Measurements from ENCODE around the gene AKR1E2. TPM values are rescaled to one million over a fixed set of nuclear protein-coding genes. Genes with fewer than 3 reads are reported as not detected.

AKR1E2 gene
- polyA plus RNA-seq, 1 donor = 1.8 TPM

DNA sequence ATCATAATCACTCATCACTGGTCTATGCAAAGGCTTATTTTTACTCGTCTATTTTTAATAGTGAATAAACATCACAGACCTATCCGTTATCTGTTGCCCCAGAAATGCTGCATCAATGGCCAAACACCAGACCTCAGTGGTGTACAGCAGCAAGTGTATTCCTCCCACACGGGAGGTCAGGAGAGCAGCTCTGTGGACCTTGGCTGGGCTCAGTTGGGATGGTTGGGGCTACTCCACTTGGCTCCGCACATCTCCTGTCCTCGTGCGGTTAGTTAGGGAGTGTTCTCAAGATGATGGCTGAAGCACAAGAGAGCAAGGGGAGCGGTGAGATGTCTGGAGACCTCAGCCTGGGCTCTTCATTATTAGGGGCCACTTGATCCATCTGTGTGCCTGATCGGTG, 2.0 kb downstream of the AKR1E2 start:
- H3K27me3 ChIP-seq (ENCODE audit: control insufficient read depth, insufficient read depth, low read length) = peaks cover 17% of the 10 kb centered on the region
- 50% methylated on average over 2 of the region's 8 CpGs for WGBS (ENCODE audit: insufficient coverage, low lambda C conversion rate)

DNA sequence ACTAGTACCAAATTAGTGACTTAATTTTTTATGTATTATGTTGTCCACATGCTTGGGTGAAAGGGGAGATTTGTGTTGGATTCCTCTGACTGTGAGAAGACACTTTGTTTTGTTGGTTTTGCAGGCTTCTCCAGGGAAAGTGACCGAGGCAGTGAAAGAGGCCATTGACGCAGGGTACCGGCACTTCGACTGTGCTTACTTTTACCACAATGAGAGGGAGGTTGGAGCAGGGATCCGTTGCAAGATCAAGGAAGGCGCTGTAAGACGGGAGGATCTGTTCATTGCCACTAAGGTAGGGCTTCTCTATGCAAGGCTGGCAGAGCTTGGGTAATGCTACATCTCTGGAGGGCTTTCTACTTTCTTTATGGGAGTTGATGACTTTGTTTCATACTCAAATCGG, 4.5 kb downstream of the AKR1E2 start:
- H3K27ac ChIP-seq (ENCODE audit: low read length) = no peak overlapping the region
- 100% methylated on average over 1 of the region's 8 CpGs for WGBS (ENCODE audit: insufficient coverage, low lambda C conversion rate)
- peaks cover 5% of the 10 kb centered on the region for H3K9me3 ChIP-seq (ENCODE audit: control insufficient read depth, low read depth, low read length)
- peaks cover 2% of the 10 kb centered on the region for H3K4me1 ChIP-seq (ENCODE audit: control insufficient read depth, insufficient read depth, low read length)
- H3K4me3 ChIP-seq (ENCODE audit: low read length) = no peak overlapping the region
- no peaks in the 10 kb centered on the region for H3K36me3 ChIP-seq (ENCODE audit: control insufficient read depth, insufficient read depth, low read length)
- H3K27me3 ChIP-seq (ENCODE audit: control insufficient read depth, insufficient read depth, low read length) = peaks cover 12% of the 10 kb centered on the region
- DNase-seq = no peak

More for the DNA sequence above, 2.0 kb downstream of the AKR1E2 start:
- H3K27ac ChIP-seq (ENCODE audit: low read length) = no peak overlapping the region
- no peak overlapping the region for H3K4me3 ChIP-seq (ENCODE audit: low read length)
- peaks cover 8% of the 10 kb centered on the region for H3K9me3 ChIP-seq (ENCODE audit: control insufficient read depth, low read depth, low read length)
- H3K36me3 ChIP-seq (ENCODE audit: control insufficient read depth, insufficient read depth, low read length) = no peaks in the 10 kb centered on the region
- peaks cover 2% of the 10 kb centered on the region for H3K4me1 ChIP-seq (ENCODE audit: control insufficient read depth, insufficient read depth, low read length)
- no peak for DNase-seq

GRCh38 chr10:4831091-4831490, 5.1 kb downstream of the AKR1E2 start:
- no CpG with 5 or more reads among the region's 5 CpGs for WGBS (ENCODE audit: insufficient coverage, low lambda C conversion rate)
- H3K4me3 ChIP-seq (ENCODE audit: low read length) = no peak overlapping the region
- H3K9me3 ChIP-seq (ENCODE audit: control insufficient read depth, low read depth, low read length) = no peaks in the 10 kb centered on the region
- H3K36me3 ChIP-seq (ENCODE audit: control insufficient read depth, insufficient read depth, low read length) = no peaks in the 10 kb centered on the region
- no peak overlapping the region for H3K27ac ChIP-seq (ENCODE audit: low read length)
- no peak for DNase-seq
- peaks cover 2% of the 10 kb centered on the region for H3K4me1 ChIP-seq (ENCODE audit: control insufficient read depth, insufficient read depth, low read length)
- H3K27me3 ChIP-seq (ENCODE audit: control insufficient read depth, insufficient read depth, low read length) = peaks cover 7% of the 10 kb centered on the region

DNA sequence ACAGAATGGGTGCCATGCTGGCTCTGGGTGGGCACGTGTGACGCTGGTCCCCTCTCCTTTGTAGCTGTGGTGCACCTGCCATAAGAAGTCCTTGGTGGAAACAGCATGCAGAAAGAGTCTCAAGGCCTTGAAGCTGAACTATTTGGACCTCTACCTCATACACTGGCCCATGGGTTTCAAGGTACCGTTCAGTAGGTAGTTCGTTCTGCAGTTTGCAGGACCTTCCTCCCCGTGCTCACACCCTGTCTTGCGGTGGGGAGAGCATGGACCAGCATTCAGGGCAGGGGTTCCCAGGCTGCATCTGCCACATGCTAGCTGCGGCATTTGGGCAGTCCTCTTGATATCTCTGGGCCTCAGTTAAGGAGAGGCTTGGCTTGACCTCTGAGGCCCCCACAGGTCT, 7.3 kb downstream of the AKR1E2 start:
- no peaks in the 10 kb centered on the region for H3K27me3 ChIP-seq (ENCODE audit: control insufficient read depth, insufficient read depth, low read length)
- DNase-seq = no peak
- H3K4me1 ChIP-seq (ENCODE audit: control insufficient read depth, insufficient read depth, low read length) = no peaks in the 10 kb centered on the region
- no peaks in the 10 kb centered on the region for H3K36me3 ChIP-seq (ENCODE audit: control insufficient read depth, insufficient read depth, low read length)
- no CpG with 5 or more reads among the region's 7 CpGs for WGBS (ENCODE audit: insufficient coverage, low lambda C conversion rate)
- H3K27ac ChIP-seq (ENCODE audit: low read length) = no peak overlapping the region
- no peaks in the 10 kb centered on the region for H3K9me3 ChIP-seq (ENCODE audit: control insufficient read depth, low read depth, low read length)
- no peak overlapping the region for H3K4me3 ChIP-seq (ENCODE audit: low read length)

- no CpG with 5 or more reads among the region's 4 CpGs for WGBS (ENCODE audit: insufficient coverage, low lambda C conversion rate)
These were observed 8.9 kb downstream of the AKR1E2 start for GRCh38 chr10:4834898-4835405.

GRCh38 chr10:4835494-4835918, 9.5 kb downstream of the AKR1E2 start:
- no peak overlapping the region for H3K4me3 ChIP-seq (ENCODE audit: low read length)
- H3K27me3 ChIP-seq (ENCODE audit: control insufficient read depth, insufficient read depth, low read length) = no peaks in the 10 kb centered on the region
- H3K36me3 ChIP-seq (ENCODE audit: control insufficient read depth, insufficient read depth, low read length) = no peaks in the 10 kb centered on the region
- no peak for DNase-seq
- no peaks in the 10 kb centered on the region for H3K4me1 ChIP-seq (ENCODE audit: control insufficient read depth, insufficient read depth, low read length)
- H3K27ac ChIP-seq (ENCODE audit: low read length) = no peak overlapping the region
- H3K9me3 ChIP-seq (ENCODE audit: control insufficient read depth, low read depth, low read length) = no peaks in the 10 kb centered on the region
- WGBS (ENCODE audit: insufficient coverage, low lambda C conversion rate) = 100% methylated on average over 1 of the region's 5 CpGs

More at GRCh38 chr10:4834898-4835405, 8.9 kb downstream of the AKR1E2 start:
- Histone ChIP-seq H3K4me3 (ENCODE audit: low read length) (no peak overlapping the region), H3K9me3 (ENCODE audit: control insufficient read depth, low read depth, low read length) (no peaks in the 10 kb centered on the region), H3K27me3 (ENCODE audit: control insufficient read depth, insufficient read depth, low read length) (no peaks in the 10 kb centered on the region), H3K4me1 (ENCODE audit: control insufficient read depth, insufficient read depth, low read length) (no peaks in the 10 kb centered on the region), H3K27ac (ENCODE audit: low read length) (no peak overlapping the region), H3K36me3 (ENCODE audit: control insufficient read depth, insufficient read depth, low read length) (no peaks in the 10 kb centered on the region)
- no peak for DNase-seq

DNA sequence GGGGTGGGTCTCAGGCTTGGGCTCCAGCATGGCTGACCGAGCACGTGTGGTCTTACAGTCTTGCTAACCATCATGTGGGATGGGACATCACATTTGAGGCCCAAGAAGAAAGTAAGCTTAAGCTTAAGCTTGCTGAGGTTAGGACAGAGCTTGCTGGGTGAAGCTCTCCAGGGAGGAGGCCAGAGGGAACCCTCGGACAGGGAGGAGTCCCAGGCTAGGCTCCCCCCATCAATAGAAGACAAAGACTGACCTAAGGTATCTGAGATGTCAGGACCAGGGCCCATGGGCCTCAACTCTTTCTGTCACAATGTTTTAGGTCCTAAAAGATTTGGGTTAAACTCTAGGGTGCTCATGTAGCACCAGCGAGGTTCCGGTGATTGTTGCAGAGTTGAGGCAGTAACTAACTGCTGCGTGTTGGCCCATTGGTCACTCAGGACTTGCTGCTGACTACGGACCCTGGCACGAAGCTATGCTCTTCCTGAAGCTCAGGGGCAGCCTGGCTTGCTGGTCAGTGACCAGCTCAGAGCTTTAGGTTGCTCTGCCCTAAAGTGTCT, 10.5 kb downstream of the AKR1E2 start:
- Histone ChIP-seq H3K4me3 (ENCODE audit: low read length) (no peak overlapping the region), H3K9me3 (ENCODE audit: control insufficient read depth, low read depth, low read length) (no peaks in the 10 kb centered on the region), H3K4me1 (ENCODE audit: control insufficient read depth, insufficient read depth, low read length) (no peaks in the 10 kb centered on the region), H3K36me3 (ENCODE audit: control insufficient read depth, insufficient read depth, low read length) (no peaks in the 10 kb centered on the region), H3K27ac (ENCODE audit: low read length) (no peak overlapping the region), H3K27me3 (ENCODE audit: control insufficient read depth, insufficient read depth, low read length) (no peaks in the 10 kb centered on the region)
- no peak for DNase-seq
- no CpG with 5 or more reads among the region's 8 CpGs for WGBS (ENCODE audit: insufficient coverage, low lambda C conversion rate)

GRCh38 chr10:4837551-4837950, 11.5 kb downstream of the AKR1E2 start:
- no peaks in the 10 kb centered on the region for H3K9me3 ChIP-seq (ENCODE audit: control insufficient read depth, low read depth, low read length)
- no peak overlapping the region for H3K27ac ChIP-seq (ENCODE audit: low read length)
- H3K36me3 ChIP-seq (ENCODE audit: control insufficient read depth, insufficient read depth, low read length) = no peaks in the 10 kb centered on the region
- no peaks in the 10 kb centered on the region for H3K4me1 ChIP-seq (ENCODE audit: control insufficient read depth, insufficient read depth, low read length)
- no peak for DNase-seq
- H3K4me3 ChIP-seq (ENCODE audit: low read length) = no peak overlapping the region
- no peaks in the 10 kb centered on the region for H3K27me3 ChIP-seq (ENCODE audit: control insufficient read depth, insufficient read depth, low read length)
- no CpG with 5 or more reads among the region's 1 CpG for WGBS (ENCODE audit: insufficient coverage, low lambda C conversion rate)

- Histone ChIP-seq H3K4me1 (ENCODE audit: control insufficient read depth, insufficient read depth, low read length) (no peaks in the 10 kb centered on the region), H3K27ac (ENCODE audit: low read length) (no peak overlapping the region), H3K36me3 (ENCODE audit: control insufficient read depth, insufficient read depth, low read length) (no peaks in the 10 kb centered on the region), H3K9me3 (ENCODE audit: control insufficient read depth, low read depth, low read length) (no peaks in the 10 kb centered on the region), H3K27me3 (ENCODE audit: control insufficient read depth, insufficient read depth, low read length) (no peaks in the 10 kb centered on the region), H3K4me3 (ENCODE audit: low read length) (no peak overlapping the region)
- DNase-seq = no peak
- WGBS (ENCODE audit: insufficient coverage, low lambda C conversion rate) = no CpG with 5 or more reads among the region's 3 CpGs
These were observed 12.7 kb downstream of the AKR1E2 start for GRCh38 chr10:4838743-4839142.

GRCh38 chr10:4839353-4839752, 13.3 kb downstream of the AKR1E2 start:
- DNase-seq = no peak
- Histone ChIP-seq H3K36me3 (ENCODE audit: control insufficient read depth, insufficient read depth, low read length) (no peaks in the 10 kb centered on the region), H3K27me3 (ENCODE audit: control insufficient read depth, insufficient read depth, low read length) (no peaks in the 10 kb centered on the region), H3K4me3 (ENCODE audit: low read length) (no peak overlapping the region), H3K9me3 (ENCODE audit: control insufficient read depth, low read depth, low read length) (no peaks in the 10 kb centered on the region), H3K4me1 (ENCODE audit: control insufficient read depth, insufficient read depth, low read length) (no peaks in the 10 kb centered on the region), H3K27ac (ENCODE audit: low read length) (no peak overlapping the region)
- WGBS (ENCODE audit: insufficient coverage, low lambda C conversion rate) = no CpG with 5 or more reads among the region's 4 CpGs

GRCh38 chr10:4840151-4840550, 14.1 kb downstream of the AKR1E2 start:
- H3K4me1 ChIP-seq (ENCODE audit: control insufficient read depth, insufficient read depth, low read length) = no peaks in the 10 kb centered on the region
- H3K4me3 ChIP-seq (ENCODE audit: low read length) = no peak overlapping the region
- WGBS (ENCODE audit: insufficient coverage, low lambda C conversion rate) = no CpG with 5 or more reads among the region's 2 CpGs
- DNase-seq = no peak
- H3K36me3 ChIP-seq (ENCODE audit: control insufficient read depth, insufficient read depth, low read length) = no peaks in the 10 kb centered on the region
- peaks cover 5% of the 10 kb centered on the region for H3K9me3 ChIP-seq (ENCODE audit: control insufficient read depth, low read depth, low read length)
- H3K27me3 ChIP-seq (ENCODE audit: control insufficient read depth, insufficient read depth, low read length) = no peaks in the 10 kb centered on the region
- no peak overlapping the region for H3K27ac ChIP-seq (ENCODE audit: low read length)
